Measurements from ENCODE around the gene CEP70. TPM values are rescaled to one million over a fixed set of nuclear protein-coding genes. Genes with fewer than 3 reads are reported as not detected.
"Not testable (repeated sequence)": the region's sequence is repeated elsewhere in the genome, so short reads cannot be mapped to it uniquely, and the experiment has no call there.

The CEP70 gene
- total RNA-seq, 3 donors from 2014 or later: 19.5 to 84.0 (median 58.3) TPM

DNA sequence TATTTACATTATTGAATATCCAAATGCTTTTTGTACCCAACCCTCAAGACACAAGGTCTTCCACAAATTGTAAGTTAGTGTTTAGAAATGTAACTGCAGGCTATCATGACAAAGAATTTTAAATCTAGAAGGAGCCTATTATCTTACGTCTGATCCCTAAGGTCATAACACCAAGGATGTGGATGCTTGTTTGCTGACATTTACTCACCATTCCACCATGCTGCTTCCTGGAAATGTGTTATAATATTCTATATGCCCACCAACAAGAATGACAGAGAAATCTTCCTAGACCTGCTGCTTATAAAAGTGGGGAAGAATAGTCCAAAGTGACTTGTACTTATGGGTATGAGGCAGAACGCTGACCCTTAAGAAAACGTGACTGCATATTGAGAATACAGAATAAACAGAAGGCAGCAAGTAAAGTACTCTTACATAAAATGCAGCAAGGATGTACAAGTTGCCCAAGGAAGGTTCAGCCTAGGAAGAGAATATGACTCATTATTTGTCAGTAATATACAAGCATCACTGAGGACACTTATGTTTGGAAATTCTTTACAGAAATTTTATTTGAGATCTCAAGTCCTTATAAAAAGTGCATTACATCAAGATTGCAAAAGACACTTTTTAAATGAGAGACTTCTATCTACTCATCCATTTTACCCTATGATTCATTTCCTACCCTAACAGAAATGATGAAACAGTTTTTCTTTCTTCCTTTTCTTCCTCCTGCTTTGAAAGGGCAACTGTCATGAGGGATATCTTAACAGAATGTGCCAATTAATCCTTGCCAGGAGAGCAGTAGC is 100.1 kb downstream of the CEP70 start:
- no peak overlapping the region for H3K27ac ChIP-seq
- H3K4me1 ChIP-seq: no peaks in the 10 kb centered on the region
- no peak for DNase-seq (ENCODE audit: low spot score in 2 of 2)
- intact Hi-C loops (cut with DNase I; ENCODE audit: low total_unique reads): no loop called here
- peaks cover 0 to 15% of the 10 kb centered on the region in 2 donors for H3K9me3 ChIP-seq
- no peaks in the 10 kb centered on the region for H3K27me3 ChIP-seq
- no peak for TF ChIP-seq POLR2A (IDR thresholded peaks at IDR 0.05)
- no peaks in the 10 kb centered on the region for H3K36me3 ChIP-seq
- no peak overlapping the region for H3K4me3 ChIP-seq

DNA sequence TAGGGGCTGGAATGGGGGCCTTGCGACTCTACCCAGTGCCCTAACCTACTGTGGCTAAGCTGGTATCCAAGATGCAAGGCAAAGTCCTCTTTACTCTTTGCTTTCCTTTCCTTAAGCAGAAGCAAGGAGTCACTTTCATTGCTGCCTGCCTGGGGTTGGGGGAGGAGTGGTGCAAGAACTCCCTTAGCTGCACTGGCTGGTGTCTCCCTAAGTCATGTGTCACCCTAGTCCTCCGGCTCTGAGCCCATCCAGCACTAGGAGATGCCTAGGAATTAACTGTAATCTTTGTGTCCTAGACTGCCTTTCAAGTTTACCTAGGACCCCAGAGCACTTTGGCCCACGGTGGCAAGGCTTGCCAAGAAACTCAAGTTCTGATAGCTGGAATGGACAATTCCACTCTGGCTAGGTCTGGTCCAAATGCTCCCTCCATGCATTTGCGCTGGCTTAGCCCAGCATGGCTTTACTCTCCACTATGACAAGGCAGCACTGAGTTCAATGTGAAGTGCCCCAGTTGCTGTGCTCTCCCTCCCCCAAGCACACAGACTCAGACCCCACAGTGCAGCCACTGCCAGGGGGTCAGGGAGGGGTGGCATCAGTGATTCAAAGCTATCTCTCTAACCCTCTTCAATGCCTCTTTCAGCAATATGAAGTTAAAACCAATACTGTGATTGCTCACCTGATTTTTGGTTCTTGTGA is 100.9 kb downstream of the CEP70 start:
- H3K36me3 ChIP-seq: no peaks in the 10 kb centered on the region
- no peak overlapping the region for H3K27ac ChIP-seq
- peaks cover under 1 to 23% of the 10 kb centered on the region in 2 donors for H3K9me3 ChIP-seq
- intact Hi-C loops (cut with DNase I; ENCODE audit: low total_unique reads): no loop called here
- no peaks in the 10 kb centered on the region for H3K27me3 ChIP-seq
- no peaks in the 10 kb centered on the region for H3K4me1 ChIP-seq
- no peak overlapping the region for H3K4me3 ChIP-seq
- no peak for DNase-seq (ENCODE audit: low spot score in 2 of 2)
- TF ChIP-seq POLR2A (IDR thresholded peaks at IDR 0.05) (no peak), POLR2AphosphoS5 (IDR thresholded peaks at IDR 0.05) (no peak)
- TF ChIP-seq, protein P1, sequence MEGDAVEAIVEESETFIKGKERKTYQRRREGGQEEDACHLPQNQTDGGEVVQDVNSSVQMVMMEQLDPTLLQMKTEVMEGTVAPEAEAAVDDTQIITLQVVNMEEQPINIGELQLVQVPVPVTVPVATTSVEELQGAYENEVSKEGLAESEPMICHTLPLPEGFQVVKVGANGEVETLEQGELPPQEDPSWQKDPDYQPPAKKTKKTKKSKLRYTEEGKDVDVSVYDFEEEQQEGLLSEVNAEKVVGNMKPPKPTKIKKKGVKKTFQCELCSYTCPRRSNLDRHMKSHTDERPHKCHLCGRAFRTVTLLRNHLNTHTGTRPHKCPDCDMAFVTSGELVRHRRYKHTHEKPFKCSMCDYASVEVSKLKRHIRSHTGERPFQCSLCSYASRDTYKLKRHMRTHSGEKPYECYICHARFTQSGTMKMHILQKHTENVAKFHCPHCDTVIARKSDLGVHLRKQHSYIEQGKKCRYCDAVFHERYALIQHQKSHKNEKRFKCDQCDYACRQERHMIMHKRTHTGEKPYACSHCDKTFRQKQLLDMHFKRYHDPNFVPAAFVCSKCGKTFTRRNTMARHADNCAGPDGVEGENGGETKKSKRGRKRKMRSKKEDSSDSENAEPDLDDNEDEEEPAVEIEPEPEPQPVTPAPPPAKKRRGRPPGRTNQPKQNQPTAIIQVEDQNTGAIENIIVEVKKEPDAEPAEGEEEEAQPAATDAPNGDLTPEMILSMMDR (IDR thresholded peaks at IDR 0.05): no peak

DNA sequence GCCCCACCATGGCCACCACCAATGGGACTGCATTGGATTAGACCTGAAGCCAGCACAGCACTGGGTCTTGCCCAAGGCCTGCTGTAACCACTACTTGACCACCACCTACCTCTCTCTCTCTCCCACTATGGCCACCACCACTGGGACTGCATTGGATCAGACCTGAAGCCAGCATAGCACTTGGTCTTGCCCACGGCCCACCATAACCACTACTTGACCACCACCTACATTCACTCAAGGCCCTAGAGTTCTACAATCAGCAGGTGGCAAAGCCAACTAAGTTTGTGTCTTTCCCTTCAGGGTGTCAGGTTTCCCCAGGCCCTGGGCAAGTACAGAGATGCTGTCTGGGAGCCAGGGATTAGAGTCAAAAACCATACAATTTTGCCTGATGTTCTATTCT is 102.1 kb downstream of the CEP70 start:
- H3K27me3 ChIP-seq: no peaks in the 10 kb centered on the region
- no peak overlapping the region for H3K4me3 ChIP-seq
- no peaks in the 10 kb centered on the region for H3K4me1 ChIP-seq
- peaks cover 12 to 35% of the 10 kb centered on the region in 2 donors for H3K9me3 ChIP-seq
- H3K36me3 ChIP-seq: no peaks in the 10 kb centered on the region
- intact Hi-C loops (cut with DNase I; ENCODE audit: low total_unique reads): no loop called here
- no peak for TF ChIP-seq POLR2A (IDR thresholded peaks at IDR 0.05)
- no peak for TF ChIP-seq POLR2AphosphoS5 (IDR thresholded peaks at IDR 0.05)
- TF ChIP-seq, protein P1 (IDR thresholded peaks at IDR 0.05): no peak
- no peak for DNase-seq (ENCODE audit: low spot score in 2 of 2)
- no peak overlapping the region for H3K27ac ChIP-seq

DNA sequence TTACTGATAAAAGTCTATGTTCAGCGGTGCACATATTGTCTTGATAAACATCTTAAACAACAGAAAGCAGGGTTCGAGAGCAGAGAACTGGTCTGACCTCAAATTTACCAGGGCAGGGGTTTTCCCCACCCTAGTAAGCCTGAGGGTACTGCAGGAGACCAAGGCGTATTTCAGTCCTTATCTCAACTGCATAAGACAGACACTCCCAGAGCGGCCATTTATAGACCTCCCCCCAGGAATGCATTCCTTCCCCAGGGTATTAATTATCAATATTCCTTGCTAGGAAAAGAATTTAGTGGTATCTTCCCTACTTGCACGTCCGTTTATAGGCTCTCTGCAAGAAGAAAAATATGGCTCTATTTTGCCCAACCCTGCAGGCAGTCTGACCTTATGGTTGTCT is 107.5 kb downstream of the CEP70 start:
- DNase-seq (ENCODE audit: low spot score in 2 of 2); H3K27me3 ChIP-seq; intact Hi-C loops (cut with DNase I; ENCODE audit: low total_unique reads); H3K4me1 ChIP-seq; H3K4me3 ChIP-seq; H3K27ac ChIP-seq; H3K36me3 ChIP-seq: not testable (repeated sequence)
- H3K9me3 ChIP-seq: peaks cover 30 to 31% of the 10 kb centered on the region in 2 donors

DNA sequence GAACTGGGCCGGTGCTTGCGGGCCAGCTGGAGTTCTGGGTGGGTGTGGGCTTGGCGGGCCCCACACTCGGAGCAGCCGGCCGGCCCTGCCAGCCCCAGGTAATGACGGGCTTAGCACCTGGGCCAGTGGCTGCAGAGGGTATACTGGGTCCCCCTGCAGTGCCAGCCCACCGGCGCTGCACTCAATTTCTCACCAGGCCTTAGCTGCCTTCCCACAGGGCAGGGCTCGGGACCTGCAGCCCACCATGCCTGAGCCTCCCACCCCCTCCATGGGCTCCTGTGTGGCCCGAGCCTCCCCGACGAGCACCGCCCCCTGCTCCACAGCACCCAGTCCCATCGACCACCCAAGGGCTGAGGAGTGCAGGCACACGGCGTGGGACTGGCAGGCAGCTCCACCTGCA is 109.4 kb downstream of the CEP70 start:
- H3K4me3 ChIP-seq; H3K36me3 ChIP-seq; H3K27ac ChIP-seq; H3K27me3 ChIP-seq; DNase-seq (ENCODE audit: low spot score in 2 of 2); H3K4me1 ChIP-seq; intact Hi-C loops (cut with DNase I; ENCODE audit: low total_unique reads): not testable (repeated sequence)
- H3K9me3 ChIP-seq: peaks cover 30 to 31% of the 10 kb centered on the region in 2 donors

DNA sequence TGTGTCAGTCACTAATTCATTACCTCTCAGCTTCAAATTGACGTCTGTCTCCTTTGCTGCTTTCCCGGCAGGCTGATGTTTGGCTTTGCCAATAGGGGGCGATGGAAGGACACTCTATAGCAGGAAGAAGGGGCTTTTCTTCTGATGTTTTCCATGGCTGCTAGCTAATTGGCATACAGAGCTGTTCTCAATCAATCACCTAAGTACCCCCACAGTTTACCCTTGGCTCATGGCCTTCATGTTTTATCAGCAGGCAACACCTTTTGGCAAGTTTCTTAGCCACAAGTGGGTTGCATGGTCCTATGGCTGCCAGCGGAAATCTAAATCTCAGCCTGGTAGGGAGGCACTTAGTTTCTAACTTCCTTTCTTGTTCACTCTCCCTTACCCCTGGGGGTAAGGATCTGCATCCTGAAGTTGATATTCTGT is 114.6 kb downstream of the CEP70 start:
- no peak for TF ChIP-seq POLR2AphosphoS5 (IDR thresholded peaks at IDR 0.05)
- TF ChIP-seq, protein P1 (IDR thresholded peaks at IDR 0.05): peak in 1 of 3 donors; percentile 22
- H3K4me1 ChIP-seq: no peaks in the 10 kb centered on the region
- intact Hi-C loops (cut with DNase I; ENCODE audit: low total_unique reads): loop anchor here (5.0 kb wide), 1 partner anchor 263 kb away; no protein-coding TSS in a partner anchor

More for the DNA sequence above, 114.6 kb downstream of the CEP70 start:
- Histone ChIP-seq H3K9me3 (no peaks in the 10 kb centered on the region), H3K36me3 (no peaks in the 10 kb centered on the region), H3K27ac (no peak overlapping the region), H3K4me3 (no peak overlapping the region), H3K27me3 (no peaks in the 10 kb centered on the region)
- DNase-seq (ENCODE audit: low spot score in 2 of 2): no peak
